C4-2B (cell line): ENCODE data around the gene CASK.

Experiments used
- CTCF ChIP-seq: fragments of 450-650 bp; conservative IDR thresholded peaks from 2 replicates; pipeline ENCODE4 v1.5.1; 2017; ENCODE audit warnings: mild to moderate bottlenecking
- ZFX ChIP-seq: fragments of 450-650 bp; IDR thresholded peaks from 2 replicates; pipeline ENCODE4 v1.6.1; 2017

- no peak for TF ChIP-seq CTCF
- no peak for TF ChIP-seq ZFX
Measured at GRCh38 chrX:41733939-41734338, 189.4 kb downstream of the CASK start.
